GM23338 (cell line): ENCODE data around the gene PPFIBP1.

Source experiments
- CREB1 ChIP-seq: fragments of 250-450 bp; sonication (Bioruptor Pico); IDR thresholded peaks from 2 replicates; pipeline ENCODE4 v1.5.0; 2020; ENCODE audit warnings: low read depth, mild to moderate bottlenecking, moderate library complexity
- EZH2 ChIP-seq: fragments of 200-600 bp; sonication (generic); IDR thresholded peaks from one replicate; pipeline ENCODE4 v1.8.0; 2017; ENCODE audit warnings: antibody characterized with exemption, mild to moderate bottlenecking, low read depth; ENCODE audit not compliant: unreplicated experiment
- EZH2phosphoT487 ChIP-seq: fragments of 200-600 bp; sonication (generic); IDR thresholded peaks from one replicate; pipeline ENCODE4 v1.8.1; 2018; ENCODE audit warnings: antibody characterized with exemption; ENCODE audit not compliant: unreplicated experiment
- JUNB ChIP-seq: IDR thresholded peaks from one replicate; pipeline ENCODE4 v1.6.1; 2016; ENCODE audit warnings: antibody characterized with exemption; ENCODE audit not compliant: unreplicated experiment
- NANOG ChIP-seq: IDR thresholded peaks from 2 replicates; pipeline ENCODE4 v1.6.1; 2016; ENCODE audit warnings: antibody characterized with exemption, borderline replicate concordance
- POLR2AphosphoS5 ChIP-seq: IDR thresholded peaks from 2 replicates; pipeline ENCODE4 v1.6.1; 2016; ENCODE audit warnings: antibody characterized with exemption, low read depth
- STAT1 ChIP-seq: IDR thresholded peaks from one replicate; pipeline ENCODE4 v1.6.1; 2016; ENCODE audit warnings: antibody characterized with exemption; ENCODE audit not compliant: unreplicated experiment
- TF ChIP-seq, protein P1 (sequence below), 2 experiments: fragments of 200-600 bp in 1 of 2; sonication (generic) in 1 of 2; conservative IDR thresholded peaks; 2 replicates each; pipeline versions ENCODE4 v1.5.1 to v1.6.1; 2016 to 2017; ENCODE audit warnings: antibody characterized with exemption in 2 of 2, low read depth in 2 of 2, mild to moderate bottlenecking in 2 of 2, moderate library complexity in 1 of 2
- TF ChIP-seq, protein P2 (sequence below): IDR thresholded peaks from one replicate; pipeline ENCODE4 v1.6.1; 2018; ENCODE audit warnings: antibody characterized with exemption; ENCODE audit not compliant: unreplicated experiment

DNA sequence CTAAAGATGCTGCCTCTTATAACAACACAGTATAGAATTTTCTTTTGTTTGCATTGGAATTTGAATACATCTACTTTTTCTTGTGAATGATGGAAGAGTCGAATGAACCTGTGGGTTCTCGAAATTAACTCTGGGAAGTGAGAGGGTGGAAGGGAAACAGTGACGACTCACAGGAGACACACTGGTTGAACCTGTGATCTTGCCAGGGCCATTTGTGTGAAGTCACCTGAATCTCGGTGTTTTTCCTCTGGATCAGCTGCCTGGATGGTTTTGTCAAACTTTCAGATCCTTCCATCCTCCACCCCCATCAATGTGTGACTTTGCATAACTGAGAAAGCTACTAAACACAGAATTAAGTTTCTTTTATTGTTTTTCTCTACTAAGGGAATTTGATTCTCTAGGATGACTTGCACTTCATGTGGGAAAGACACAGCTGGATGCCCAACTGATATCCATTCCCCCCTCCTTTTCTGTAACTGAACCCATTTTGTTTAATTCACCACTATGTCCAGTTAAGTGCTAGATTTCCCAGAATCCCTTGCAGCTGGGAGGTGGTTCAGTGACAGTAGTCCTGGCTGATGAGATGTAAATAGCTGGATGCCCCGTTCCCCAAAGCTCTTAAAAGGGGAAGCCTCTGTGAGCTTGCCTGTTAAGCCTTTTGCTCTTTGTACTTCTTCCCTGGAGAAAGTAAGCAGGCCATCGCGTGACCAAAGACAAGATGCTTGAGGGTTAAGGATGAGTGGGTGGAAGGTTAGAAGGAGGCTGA, 6.3 kb downstream of the PPFIBP1 start:
- no peak for TF ChIP-seq EZH2phosphoT487
- TF ChIP-seq, protein P1, sequence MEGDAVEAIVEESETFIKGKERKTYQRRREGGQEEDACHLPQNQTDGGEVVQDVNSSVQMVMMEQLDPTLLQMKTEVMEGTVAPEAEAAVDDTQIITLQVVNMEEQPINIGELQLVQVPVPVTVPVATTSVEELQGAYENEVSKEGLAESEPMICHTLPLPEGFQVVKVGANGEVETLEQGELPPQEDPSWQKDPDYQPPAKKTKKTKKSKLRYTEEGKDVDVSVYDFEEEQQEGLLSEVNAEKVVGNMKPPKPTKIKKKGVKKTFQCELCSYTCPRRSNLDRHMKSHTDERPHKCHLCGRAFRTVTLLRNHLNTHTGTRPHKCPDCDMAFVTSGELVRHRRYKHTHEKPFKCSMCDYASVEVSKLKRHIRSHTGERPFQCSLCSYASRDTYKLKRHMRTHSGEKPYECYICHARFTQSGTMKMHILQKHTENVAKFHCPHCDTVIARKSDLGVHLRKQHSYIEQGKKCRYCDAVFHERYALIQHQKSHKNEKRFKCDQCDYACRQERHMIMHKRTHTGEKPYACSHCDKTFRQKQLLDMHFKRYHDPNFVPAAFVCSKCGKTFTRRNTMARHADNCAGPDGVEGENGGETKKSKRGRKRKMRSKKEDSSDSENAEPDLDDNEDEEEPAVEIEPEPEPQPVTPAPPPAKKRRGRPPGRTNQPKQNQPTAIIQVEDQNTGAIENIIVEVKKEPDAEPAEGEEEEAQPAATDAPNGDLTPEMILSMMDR (conservative IDR thresholded peaks at IDR 0.05; ENCODE audit: low read depth in 2 of 2): no peak
- TF ChIP-seq POLR2AphosphoS5: no peak
- TF ChIP-seq STAT1: no peak
- TF ChIP-seq, protein P2, sequence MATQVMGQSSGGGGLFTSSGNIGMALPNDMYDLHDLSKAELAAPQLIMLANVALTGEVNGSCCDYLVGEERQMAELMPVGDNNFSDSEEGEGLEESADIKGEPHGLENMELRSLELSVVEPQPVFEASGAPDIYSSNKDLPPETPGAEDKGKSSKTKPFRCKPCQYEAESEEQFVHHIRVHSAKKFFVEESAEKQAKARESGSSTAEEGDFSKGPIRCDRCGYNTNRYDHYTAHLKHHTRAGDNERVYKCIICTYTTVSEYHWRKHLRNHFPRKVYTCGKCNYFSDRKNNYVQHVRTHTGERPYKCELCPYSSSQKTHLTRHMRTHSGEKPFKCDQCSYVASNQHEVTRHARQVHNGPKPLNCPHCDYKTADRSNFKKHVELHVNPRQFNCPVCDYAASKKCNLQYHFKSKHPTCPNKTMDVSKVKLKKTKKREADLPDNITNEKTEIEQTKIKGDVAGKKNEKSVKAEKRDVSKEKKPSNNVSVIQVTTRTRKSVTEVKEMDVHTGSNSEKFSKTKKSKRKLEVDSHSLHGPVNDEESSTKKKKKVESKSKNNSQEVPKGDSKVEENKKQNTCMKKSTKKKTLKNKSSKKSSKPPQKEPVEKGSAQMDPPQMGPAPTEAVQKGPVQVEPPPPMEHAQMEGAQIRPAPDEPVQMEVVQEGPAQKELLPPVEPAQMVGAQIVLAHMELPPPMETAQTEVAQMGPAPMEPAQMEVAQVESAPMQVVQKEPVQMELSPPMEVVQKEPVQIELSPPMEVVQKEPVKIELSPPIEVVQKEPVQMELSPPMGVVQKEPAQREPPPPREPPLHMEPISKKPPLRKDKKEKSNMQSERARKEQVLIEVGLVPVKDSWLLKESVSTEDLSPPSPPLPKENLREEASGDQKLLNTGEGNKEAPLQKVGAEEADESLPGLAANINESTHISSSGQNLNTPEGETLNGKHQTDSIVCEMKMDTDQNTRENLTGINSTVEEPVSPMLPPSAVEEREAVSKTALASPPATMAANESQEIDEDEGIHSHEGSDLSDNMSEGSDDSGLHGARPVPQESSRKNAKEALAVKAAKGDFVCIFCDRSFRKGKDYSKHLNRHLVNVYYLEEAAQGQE: no peak
- TF ChIP-seq EZH2: no peak
- TF ChIP-seq CREB1: no peak
- TF ChIP-seq JUNB: no peak
- no peak for TF ChIP-seq NANOG
